ENCODE measurements around the gene LSM6.

- TF ChIP-seq POLR2AphosphoS5 (IDR thresholded peaks at IDR 0.05; ENCODE audit: low read depth, low read length) (no peak), POLR2A (IDR thresholded peaks at IDR 0.05; ENCODE audit: low read depth, low read length) (no peak)
Measured at GRCh38 chr4:146211440-146211839, 35.9 kb downstream of the LSM6 start.
